GM21737 (cell line): ENCODE results near the gene EGLN1.

Experiments
- ATAC-seq: cut with Tn5 transposase; IDR thresholded peaks from one replicate; pipeline ENCODE4 v1.9.1; 2021; ENCODE audit warnings: mild to moderate bottlenecking, moderate library complexity; ENCODE audit not compliant: unreplicated experiment

Gene EGLN1

DNA sequence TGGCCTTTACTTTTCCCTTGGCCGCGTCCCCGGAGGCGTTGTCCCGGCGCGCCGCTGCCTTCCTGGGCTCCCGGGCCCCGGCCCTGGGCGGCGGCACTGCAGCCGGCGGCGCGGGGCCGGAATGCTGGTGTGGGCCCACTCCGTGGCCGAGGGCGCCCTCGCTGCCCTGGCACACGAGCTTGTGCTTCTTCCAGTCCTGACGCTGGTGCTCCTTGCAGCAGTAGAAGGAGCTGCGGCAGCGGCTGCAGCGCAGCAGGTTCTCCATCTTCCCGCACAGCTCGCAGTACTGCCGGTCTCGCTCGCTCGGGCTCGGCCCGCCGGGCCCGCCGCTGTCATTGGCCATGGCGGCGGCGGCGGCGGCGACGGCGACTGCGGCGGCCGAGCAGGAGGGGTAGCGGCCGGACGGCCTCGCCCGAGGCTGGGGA is 529 bp downstream of the EGLN1 start:
- ATAC-seq = peak; percentile 30

GRCh38 chr1:231420959-231421545 is 1.0 kb downstream of the EGLN1 start:
- ATAC-seq = peak; percentile 15

DNA sequence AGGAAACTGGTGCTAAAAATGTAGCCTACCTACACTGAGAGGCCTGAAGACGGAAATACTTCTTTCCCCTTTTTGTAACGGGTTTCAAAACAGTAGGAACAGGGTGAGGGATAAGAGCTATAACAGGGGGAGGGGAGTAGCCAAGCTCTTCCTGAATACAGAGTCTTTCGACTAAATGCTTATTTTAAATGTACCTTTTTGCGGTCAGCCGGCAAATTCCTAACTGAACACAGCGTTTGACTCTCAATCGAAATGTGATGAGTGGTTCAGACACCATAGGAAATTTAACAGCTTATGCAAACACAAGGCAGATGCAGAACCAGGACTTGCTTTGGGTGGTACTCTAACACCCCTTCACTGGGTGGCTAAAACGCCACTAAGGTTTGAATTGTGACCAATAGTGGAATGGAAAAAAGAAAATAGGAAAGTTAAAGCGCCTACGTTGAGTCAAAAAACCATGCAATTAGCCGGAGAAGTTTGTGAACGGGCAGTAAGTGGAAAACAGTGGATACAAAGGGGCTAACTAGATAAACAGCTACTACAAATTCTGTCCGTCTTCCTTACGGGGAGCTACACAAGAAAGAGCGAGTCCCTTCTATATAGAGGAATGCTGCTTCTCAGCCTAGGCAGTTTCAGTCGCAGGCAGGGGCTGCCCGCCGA is 1.7 kb downstream of the EGLN1 start:
- ATAC-seq = no peak

- ATAC-seq = no peak
These were observed 2.3 kb downstream of the EGLN1 start for GRCh38 chr1:231419738-231420298.

DNA sequence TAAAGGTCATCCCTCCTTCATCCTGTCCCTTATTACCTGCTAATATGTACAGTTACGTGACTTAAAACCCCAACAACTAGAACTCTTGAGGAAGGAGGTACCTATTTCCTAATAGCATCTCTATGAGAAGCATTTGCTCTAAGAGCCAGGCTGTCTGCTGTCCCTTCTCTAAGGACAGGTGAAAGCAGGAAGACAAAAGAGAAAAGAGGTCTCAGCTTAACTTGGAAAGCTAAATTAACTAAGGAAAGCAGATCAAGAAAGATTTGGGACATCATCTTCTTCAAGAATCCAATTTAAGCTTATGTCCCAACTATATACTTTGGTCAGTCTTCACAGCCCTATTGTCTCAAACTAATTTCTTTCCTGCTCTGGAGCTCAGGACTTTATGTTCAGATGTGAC is 2.9 kb downstream of the EGLN1 start:
- ATAC-seq = no peak

DNA sequence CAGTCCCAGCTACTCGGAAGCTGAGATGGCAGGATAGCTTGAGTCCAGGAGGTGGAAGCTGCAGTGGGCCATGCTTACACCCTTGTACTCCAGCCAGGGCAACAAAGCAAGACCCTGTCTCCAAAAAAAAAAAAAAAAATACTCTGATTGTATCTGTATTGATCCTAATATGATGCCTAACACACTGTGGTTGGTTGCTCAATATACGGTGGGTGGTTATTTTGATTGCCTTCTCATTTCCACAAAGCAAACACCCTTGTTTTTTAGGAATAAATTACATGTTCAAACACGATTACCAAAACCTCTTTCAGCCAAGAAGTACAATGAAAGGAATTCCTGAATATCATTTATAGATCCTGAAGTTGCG is 3.4 kb downstream of the EGLN1 start:
- ATAC-seq = no peak

- ATAC-seq = no peak
These were observed 3.9 kb downstream of the EGLN1 start for GRCh38 chr1:231418101-231418740.

DNA sequence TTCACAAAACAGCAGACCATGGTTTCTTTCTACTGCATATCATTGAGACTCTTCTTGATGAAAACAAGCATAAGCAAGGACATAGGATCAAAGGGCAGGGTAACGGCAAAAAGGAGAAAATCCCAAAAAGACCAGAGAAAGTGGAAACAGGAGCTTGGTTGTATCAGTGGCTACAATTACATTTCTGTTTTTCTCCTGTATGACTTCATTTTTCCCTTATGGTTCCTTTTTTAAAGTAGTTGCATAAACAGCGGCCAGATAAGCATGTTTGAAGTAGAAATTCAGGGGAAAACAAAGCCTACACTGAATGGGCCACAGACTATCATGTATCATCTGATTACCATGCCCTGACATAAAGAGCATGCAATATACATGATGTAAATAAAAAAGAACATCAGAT is 4.6 kb downstream of the EGLN1 start:
- no peak for ATAC-seq

DNA sequence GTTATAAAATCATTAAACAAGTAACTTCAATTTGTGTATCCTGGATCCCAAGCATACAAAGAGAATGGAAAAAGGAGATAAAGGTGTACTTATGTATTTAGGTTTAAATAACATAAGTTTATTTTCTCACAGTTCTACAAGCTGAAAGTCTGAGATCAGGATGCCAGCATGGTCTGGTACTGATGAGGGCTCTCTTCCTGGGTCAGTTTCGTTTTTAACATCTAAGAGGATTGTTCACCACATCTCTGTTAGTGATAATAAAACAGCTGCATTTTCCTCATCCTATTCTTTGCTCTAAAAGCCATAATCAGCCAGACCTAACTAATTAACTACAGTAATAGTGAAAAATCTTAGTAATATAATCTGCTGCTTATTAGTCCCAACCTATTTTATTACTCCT is 5.2 kb downstream of the EGLN1 start:
- ATAC-seq = no peak

DNA sequence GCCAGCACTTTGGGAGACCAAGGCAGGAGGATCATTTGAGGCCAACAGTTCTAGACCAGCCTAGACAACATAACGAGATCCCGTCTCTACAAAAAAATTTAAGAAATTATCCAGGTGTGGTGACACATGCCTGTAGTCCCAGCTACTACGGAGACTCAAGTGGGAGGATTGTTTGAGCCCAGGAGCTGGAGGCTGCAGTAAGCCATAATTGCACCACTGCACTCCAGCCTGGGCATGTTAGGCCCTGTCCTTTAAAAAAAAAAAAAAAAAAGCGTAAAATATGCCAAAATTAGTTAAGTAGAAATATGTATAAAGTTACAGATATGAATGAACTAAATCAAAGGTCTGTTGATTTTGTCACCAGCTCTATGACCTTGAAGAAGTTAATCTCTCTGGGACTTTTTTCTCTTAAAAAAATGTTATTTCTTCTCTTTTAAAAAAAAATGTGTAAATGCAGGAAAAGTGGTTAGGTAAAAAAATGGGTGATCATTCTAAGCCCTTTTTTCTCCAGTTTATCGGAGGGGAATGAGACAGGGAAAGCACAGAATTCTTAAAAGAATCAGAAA is 7.0 kb downstream of the EGLN1 start:
- ATAC-seq = no peak

DNA sequence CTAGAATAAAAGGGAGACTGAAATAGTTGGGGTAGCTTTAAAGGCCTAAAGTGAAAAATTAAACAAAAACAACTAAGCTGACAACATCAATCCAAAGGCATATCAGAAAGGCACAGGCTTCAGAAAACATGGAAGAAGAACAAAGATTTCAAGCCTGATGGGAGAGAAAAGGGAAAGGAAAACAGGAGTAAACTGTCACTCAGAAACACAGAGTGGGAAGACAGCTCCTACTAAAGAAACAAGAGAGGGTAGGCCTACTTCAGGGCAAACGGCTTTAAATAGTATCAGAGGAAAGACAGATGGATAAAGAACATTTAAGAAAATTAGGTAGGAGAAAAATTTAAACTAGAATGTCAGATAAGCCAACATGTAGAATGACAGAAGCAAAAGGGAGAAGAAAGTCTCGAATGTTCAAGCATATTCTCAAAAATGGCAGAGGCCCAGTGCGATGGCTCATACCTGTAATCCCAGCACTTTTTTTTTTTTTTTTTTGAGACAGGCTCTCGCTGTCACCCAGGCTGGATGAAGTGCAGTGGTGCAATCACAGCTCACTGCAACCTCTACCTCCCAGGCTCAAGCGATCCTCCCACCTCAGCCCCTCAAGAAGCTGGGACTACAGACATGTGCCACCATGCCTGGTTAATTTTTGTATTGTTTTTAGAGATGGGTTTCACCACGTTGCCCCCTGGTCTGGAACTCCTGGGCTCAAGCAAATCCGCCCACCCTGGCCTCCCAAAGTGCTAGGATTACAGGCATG is 7.6 kb downstream of the EGLN1 start:
- no peak for ATAC-seq

DNA sequence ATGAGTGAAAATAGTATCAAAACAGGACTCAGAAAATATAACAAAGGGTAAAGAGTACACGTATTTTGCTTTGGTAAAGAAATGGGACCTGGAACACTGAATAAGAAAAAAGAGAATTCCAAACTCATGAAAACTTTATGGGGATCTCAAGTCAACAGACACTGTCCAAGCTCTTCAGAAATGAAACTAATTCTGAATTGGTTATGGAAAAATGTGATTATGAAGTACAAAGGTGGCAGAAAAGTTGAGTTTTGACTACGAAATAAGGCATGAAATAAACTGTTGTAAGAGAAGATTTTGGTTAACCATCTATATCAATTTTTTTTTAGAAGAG is 8.4 kb downstream of the EGLN1 start:
- no peak for ATAC-seq

- no peak for ATAC-seq
These were observed 11.0 kb downstream of the EGLN1 start for GRCh38 chr1:231411036-231411531.

- no peak for ATAC-seq
These were observed 12.0 kb downstream of the EGLN1 start for GRCh38 chr1:231410036-231410612.

DNA sequence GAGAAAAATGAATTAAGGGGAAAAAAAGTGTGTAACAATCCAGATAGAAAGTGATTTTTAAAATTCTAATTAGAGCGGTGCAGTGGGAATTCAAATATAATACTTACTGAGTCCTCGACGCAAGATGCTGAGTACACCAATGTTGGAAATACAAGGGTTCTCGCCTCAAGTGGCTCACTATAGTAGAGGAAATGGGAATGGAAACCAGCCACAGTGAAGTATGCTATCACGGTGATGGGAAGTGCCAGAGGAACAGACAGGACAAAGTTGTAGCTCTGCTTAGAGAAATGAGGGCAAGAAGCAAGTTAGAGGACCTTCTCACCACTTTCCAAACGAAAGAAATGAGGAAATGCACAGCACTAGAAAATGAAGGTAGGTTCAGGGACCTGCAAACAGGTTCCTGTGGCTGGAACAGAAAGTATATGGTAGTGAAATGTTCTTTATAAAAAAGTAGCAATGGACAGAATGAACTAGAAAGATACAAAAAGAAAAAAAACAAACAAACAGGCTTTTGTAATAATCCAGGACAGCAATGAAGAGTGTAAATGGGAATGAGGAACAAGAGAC is 13.5 kb downstream of the EGLN1 start:
- no peak for ATAC-seq

- no peak for ATAC-seq
These were observed 14.3 kb downstream of the EGLN1 start for GRCh38 chr1:231407547-231408396.

- ATAC-seq = no peak
These were observed 15.0 kb downstream of the EGLN1 start for GRCh38 chr1:231407049-231407448.

- ATAC-seq = no peak
These were observed 17.8 kb downstream of the EGLN1 start for GRCh38 chr1:231404318-231404717.

GRCh38 chr1:231401478-231401877 is 20.6 kb downstream of the EGLN1 start:
- no peak for ATAC-seq
